Measurements from ENCODE around the gene GALNT11.

GALNT11 gene

DNA sequence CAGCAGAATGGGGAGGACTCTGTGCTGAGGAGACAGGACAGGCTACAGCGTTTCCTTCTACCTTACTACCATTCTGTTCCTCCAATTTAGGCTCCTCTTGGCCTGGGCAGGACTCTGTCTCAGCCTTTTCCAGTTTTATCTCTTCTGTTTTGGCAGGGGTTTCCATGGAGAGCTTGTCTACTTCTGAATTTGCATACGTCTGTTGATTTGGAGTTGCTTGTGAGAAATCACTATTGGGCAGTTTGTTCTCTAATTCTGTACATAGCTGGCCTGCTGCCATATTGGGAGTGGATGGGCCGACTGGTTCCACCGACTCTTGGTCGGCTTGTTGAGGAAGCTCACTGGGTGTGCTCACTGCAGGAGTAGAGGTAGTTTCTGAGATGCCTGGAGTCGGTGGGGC is 136.8 kb downstream of the GALNT11 start:
- TF ChIP-seq, protein P1, sequence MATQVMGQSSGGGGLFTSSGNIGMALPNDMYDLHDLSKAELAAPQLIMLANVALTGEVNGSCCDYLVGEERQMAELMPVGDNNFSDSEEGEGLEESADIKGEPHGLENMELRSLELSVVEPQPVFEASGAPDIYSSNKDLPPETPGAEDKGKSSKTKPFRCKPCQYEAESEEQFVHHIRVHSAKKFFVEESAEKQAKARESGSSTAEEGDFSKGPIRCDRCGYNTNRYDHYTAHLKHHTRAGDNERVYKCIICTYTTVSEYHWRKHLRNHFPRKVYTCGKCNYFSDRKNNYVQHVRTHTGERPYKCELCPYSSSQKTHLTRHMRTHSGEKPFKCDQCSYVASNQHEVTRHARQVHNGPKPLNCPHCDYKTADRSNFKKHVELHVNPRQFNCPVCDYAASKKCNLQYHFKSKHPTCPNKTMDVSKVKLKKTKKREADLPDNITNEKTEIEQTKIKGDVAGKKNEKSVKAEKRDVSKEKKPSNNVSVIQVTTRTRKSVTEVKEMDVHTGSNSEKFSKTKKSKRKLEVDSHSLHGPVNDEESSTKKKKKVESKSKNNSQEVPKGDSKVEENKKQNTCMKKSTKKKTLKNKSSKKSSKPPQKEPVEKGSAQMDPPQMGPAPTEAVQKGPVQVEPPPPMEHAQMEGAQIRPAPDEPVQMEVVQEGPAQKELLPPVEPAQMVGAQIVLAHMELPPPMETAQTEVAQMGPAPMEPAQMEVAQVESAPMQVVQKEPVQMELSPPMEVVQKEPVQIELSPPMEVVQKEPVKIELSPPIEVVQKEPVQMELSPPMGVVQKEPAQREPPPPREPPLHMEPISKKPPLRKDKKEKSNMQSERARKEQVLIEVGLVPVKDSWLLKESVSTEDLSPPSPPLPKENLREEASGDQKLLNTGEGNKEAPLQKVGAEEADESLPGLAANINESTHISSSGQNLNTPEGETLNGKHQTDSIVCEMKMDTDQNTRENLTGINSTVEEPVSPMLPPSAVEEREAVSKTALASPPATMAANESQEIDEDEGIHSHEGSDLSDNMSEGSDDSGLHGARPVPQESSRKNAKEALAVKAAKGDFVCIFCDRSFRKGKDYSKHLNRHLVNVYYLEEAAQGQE (IDR thresholded peaks at IDR 0.05; ENCODE audit: insufficient read depth in 1 of 2, low read depth in 2 of 2, low read length in 2 of 2): no peak
- TF ChIP-seq SIN3A (IDR thresholded peaks at IDR 0.05; ENCODE audit: borderline replicate concordance, insufficient read depth, low read length) (no peak), FOXP2 (optimal IDR thresholded peaks at IDR 0.05; ENCODE audit: borderline replicate concordance, extremely low read depth, extremely low read length, insufficient read depth) (no peak), TAF1 (IDR thresholded peaks at IDR 0.05; ENCODE audit: borderline replicate concordance, insufficient read depth, low read length) (no peak), POLR2AphosphoS5 (IDR thresholded peaks at IDR 0.05; ENCODE audit: low read depth, low read length) (no peak)

Measured in PFSK-1 (cell line).